Right renal pelvis (tissue), 4 donors: ENCODE measurements around the gene FRMD4A. TPM values are rescaled to one million over a fixed set of nuclear protein-coding genes. Genes with fewer than 3 reads are reported as not detected.
A peak's percentile ranks its signal among the peaks of the same experiment; 100 is the strongest.

ENCODE experiments used
- DNase-seq, 4 donors: peaks; one replicate each; pipeline ENCODE4 v3.0.0-alpha.2; 2013; ENCODE audit warnings: low read depth in 4 of 4, low spot score in 3 of 4, missing footprints in 1 of 4
- polyA plus RNA-seq, 4 donors: library from polyadenylated mRNA; unstranded; fragments of 120-200 nt; gene quantifications; one replicate each; pipeline ENCODE4 v1.2.1, GENCODE V29; 2013; ENCODE audit not compliant: insufficient read length in 4 of 4

FRMD4A gene
- polyA plus RNA-seq, 4 donors, result 76.2 to 81.0 (median 78.2) TPM

GRCh38 chr10:13615650-13616300, 714.9 kb downstream of the FRMD4A start:
- no peak for DNase-seq

GRCh38 chr10:13614530-13615332, 716.0 kb downstream of the FRMD4A start:
- DNase-seq, result peak in 1 of 4 donors; percentile 38

- DNase-seq, result no peak
Observed at GRCh38 chr10:13613519-13613918, 717.2 kb downstream of the FRMD4A start.

DNA sequence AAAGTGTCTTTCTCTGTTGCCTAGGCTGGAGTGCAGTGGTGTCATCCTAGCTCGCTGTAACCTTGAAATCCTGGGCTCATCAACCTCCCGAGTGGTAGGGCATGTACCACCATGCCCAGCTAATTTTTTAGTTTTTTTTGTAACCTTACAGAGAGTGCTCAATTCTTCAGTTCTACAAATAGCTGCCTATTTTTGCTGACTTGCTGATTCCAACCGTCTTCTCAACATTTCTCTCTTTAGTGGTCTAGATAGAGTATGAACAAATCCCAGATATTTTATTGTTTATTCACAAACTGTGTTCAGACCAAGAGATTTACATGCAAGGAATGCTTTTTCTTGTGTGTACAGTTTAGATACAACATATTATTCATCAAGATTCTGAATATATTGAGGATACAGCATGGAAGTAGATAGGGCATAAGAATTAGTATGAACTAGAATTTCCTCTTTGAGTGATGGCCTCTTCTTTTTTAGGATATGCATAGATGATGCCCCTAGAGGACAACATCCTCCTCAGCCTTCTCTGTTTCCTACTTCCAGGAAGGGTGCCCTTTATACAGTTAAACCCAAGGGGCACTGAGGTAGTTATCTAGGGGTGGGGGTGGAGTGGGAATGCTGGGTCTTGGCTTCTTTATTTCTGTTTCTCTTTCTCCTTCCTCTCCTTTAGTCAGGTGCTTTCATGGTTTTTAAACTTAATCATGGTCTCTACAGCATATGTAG, 717.9 kb downstream of the FRMD4A start:
- no peak for DNase-seq

DNA sequence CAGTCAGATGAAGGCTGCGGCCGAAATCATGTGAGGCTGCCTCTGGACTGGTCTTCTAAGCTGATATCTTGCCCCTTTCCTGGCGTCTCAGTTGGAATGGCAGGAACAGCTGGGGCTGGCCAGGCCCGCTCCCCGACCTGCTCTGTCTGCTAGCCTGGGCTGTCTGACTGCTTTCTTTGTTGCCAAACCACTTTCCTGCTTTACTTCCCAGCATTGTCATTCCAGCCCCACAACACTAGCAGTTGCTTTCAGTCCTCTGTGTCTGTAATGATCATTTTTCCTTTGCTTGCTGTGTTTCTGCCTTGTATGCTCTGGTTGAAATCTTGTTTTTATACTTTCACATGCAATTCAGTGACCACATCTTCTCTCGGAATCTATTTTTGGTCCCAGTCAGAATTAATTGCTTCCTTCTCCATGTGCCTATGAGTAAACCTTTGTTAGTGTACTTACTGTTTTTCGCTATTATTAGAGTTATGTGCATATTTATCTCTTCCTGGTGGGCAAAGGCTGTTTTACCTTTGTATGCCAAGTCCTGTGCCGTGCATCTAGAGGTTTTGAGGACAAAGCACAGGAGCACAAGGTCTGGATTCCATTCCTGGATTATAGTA, 722.4 kb downstream of the FRMD4A start:
- no peak for DNase-seq

GRCh38 chr10:13604357-13605040, 726.2 kb downstream of the FRMD4A start:
- no peak for DNase-seq

GRCh38 chr10:13597909-13598308, 732.8 kb downstream of the FRMD4A start:
- no peak for DNase-seq

DNA sequence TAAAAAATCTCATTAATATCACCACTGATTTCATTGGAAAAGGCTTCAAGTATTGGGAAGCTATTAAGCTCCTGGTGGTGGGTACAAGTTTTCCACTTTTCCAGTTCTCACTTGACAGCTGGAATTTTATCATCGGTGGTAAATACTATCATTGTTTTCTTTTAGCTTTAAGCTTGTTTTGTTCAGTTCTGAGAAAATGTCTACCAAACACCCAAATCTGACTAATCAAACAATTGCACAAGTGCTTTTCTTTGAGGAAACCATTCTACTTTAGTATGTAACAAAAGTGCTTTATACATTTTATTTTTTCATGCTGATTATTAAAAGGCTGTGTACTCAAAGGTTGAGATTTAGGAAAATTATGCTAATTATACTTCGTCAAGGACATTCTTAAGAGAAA, 736.1 kb downstream of the FRMD4A start:
- no peak for DNase-seq
